IPS-20b (cell line): Measurements from ENCODE around the gene PCSK2.

Source experiments
- H3K27ac ChIP-seq: one replicate; pipeline ENCODE4 v1.5.1; 2013; ENCODE audit warnings: low read length
- H3K27me3 ChIP-seq: 2 replicates; pipeline ENCODE4 v1.6.1; 2013; ENCODE audit warnings: mild to moderate bottlenecking, low read length, inconsistent platforms; ENCODE audit not compliant: insufficient read depth
- H3K36me3 ChIP-seq: 2 replicates; pipeline ENCODE4 v1.6.1; 2013; ENCODE audit warnings: low read depth, mild to moderate bottlenecking, inconsistent platforms, low read length, moderate library complexity; ENCODE audit not compliant: insufficient read depth
- H3K4me1 ChIP-seq: 2 replicates; pipeline ENCODE4 v1.6.1; 2013; ENCODE audit warnings: mild to moderate bottlenecking, control low read depth, inconsistent platforms, low read length, moderate library complexity; ENCODE audit not compliant: insufficient read depth
- H3K4me3 ChIP-seq: 2 replicates; pipeline ENCODE4 v1.5.1; 2013; ENCODE audit warnings: mild to moderate bottlenecking, low read length, inconsistent platforms
- H3K9ac ChIP-seq: 2 replicates; pipeline ENCODE4 v1.6.1; 2013; ENCODE audit warnings: low read depth, mild to moderate bottlenecking, inconsistent platforms, low read length, moderate library complexity
- H3K9me3 ChIP-seq: 2 replicates; pipeline ENCODE4 v1.6.1; 2013; ENCODE audit warnings: mild to moderate bottlenecking, low read depth, low read length, inconsistent platforms; ENCODE audit not compliant: insufficient read depth

The PCSK2 gene

DNA sequence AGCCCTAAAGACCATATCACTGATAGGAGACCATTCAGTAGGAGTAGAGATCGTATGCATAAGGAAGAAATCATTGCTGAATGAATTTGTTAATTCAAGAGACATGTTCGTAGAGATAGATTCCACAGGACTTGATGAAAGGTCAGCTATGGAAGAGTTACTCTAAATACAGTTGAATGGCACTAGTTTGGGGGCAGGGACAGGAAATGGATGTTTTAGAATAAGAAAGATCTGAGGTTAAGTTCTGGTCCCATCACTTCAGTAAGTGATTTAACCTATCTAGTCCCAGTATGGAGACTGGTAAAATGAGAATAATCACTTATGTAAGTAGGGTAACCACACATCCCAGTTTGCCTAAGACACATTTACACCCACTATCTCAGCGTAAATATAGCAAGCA lies 307.2 kb downstream of the PCSK2 start:
- peaks cover 19% of the 10 kb centered on the region for H3K4me1 ChIP-seq
- peak overlapping the region; percentile 50 for H3K27ac ChIP-seq
- peaks cover 22% of the 10 kb centered on the region for H3K27me3 ChIP-seq
- H3K9me3 ChIP-seq, result no peaks in the 10 kb centered on the region
- peak overlapping the region; percentile 9; the same call in 1 of the 2 replicates for H3K4me3 ChIP-seq
- no peak overlapping the region; the same call in 1 of the 2 replicates for H3K9ac ChIP-seq
- H3K36me3 ChIP-seq, result no peaks in the 10 kb centered on the region
